K562 (cell line): Measurements from ENCODE around the gene RSPH9. TPM values are rescaled to one million over a fixed set of nuclear protein-coding genes. Genes with fewer than 3 reads are reported as not detected.

Experiments
- ATAC-seq: fragments of 200-7000 bp; cut with Tn5 transposase; 3 replicates; pipeline ENCODE4 v1.9.1; 2020; ENCODE audit warnings: moderate library complexity
- BruUV-seq: library from RNA; stranded (reverse); fragments of 400-500 nt; replicated peaks from 2 replicates; lab custom pipeline; 2021; lab: Mats Ljungman, UMichigan
- CTCF ChIA-PET: fragments of 300-600 bp; formaldehyde crosslinking; extraction: SDS; loops from one replicate; lab custom pipeline; 2021; ENCODE audit warnings: low intra/inter-chr PET ratio; lab: Yijun Ruan, JAX
- POLR2A ChIA-PET: fragments of 300-600, 350-650 bp; sonication (Branson Sonifier 250); formaldehyde crosslinking; extraction: SDS; loops from one replicate; lab custom pipeline; 2021; ENCODE audit warnings: antibody characterized with exemption, inconsistent platforms; lab: Yijun Ruan, JAX
- DNase-seq, 4 experiments: peaks; one replicate each; pipeline versions ENCODE4 v3.0.0 to v3.0.0-alpha.2; 2011 to 2018; ENCODE audit warnings: low spot score in 3 of 4, mixed read lengths in 3 of 4; ENCODE audit errors: extremely low read depth in 1 of 4
- FAIRE-seq: peaks from 2 replicates; lab custom pipeline; 2011; peaks lifted over from hg19 to GRCh38; lab: Jason Lieb, UNC
- H2AFZ ChIP-seq: 2 replicates; pipeline ENCODE4 v1.6.0; 2011; ENCODE audit warnings: low read depth, low read length, control low read depth, inconsistent platforms
- H3K27ac ChIP-seq: fragments of 200-600 bp; 3 replicates; pipeline ENCODE4 v1.8.0; 2011; ENCODE audit warnings: low read depth, mild to moderate bottlenecking, control low read depth, inconsistent platforms, low read length, moderate library complexity, mixed read lengths; ENCODE audit errors: extremely low read depth
- H3K27me3 ChIP-seq, 2 experiments: fragments of 300-600 bp in 1 of 2; 2 replicates in 1 of 2; 3 replicates in 1 of 2; pipeline versions ENCODE4 v1.6.0 to v1.8.0; 2011; ENCODE audit warnings: inconsistent platforms in 2 of 2, low read length in 2 of 2, mild to moderate bottlenecking in 1 of 2, mixed read lengths in 1 of 2, moderate library complexity in 1 of 2; ENCODE audit not compliant: control insufficient read depth in 2 of 2, insufficient read depth in 2 of 2
- H3K36me3 ChIP-seq: fragments of 300-600 bp; 3 replicates; pipeline ENCODE4 v1.8.0; 2011; ENCODE audit warnings: mild to moderate bottlenecking, low read length, inconsistent platforms; ENCODE audit not compliant: control insufficient read depth, insufficient read depth
- H3K4me1 ChIP-seq, 2 experiments: fragments of 200-600 bp in 1 of 2; replicated peaks in 1 of 2; 2 replicates in 1 of 2; 3 replicates in 1 of 2; pipeline versions ENCODE4 v1.5.1 to v1.8.0; 2011; ENCODE audit warnings: inconsistent platforms in 2 of 2, low read length in 2 of 2, mild to moderate bottlenecking in 1 of 2, mixed read lengths in 1 of 2, moderate library complexity in 1 of 2; ENCODE audit not compliant: control insufficient read depth in 2 of 2, insufficient read depth in 2 of 2
- H3K4me2 ChIP-seq: 2 replicates; pipeline ENCODE4 v1.6.1; 2011; ENCODE audit warnings: low read length, control low read depth, inconsistent platforms, mixed read lengths; ENCODE audit not compliant: insufficient read depth
- H3K4me3 ChIP-seq: fragments of 200-600 bp; sonication (generic), shearing (Covaris generic); 2 replicates; pipeline ENCODE4 v1.5.1; 2016; ENCODE audit warnings: control low read depth, inconsistent platforms
- H3K79me2 ChIP-seq: fragments of 200-600 bp; 3 replicates; pipeline ENCODE4 v1.8.0; 2011; ENCODE audit warnings: low read length, inconsistent platforms; ENCODE audit not compliant: control insufficient read depth, insufficient read depth
- H3K9ac ChIP-seq, 2 experiments: 2 replicates each; pipeline versions ENCODE4 v1.6.0 to v1.6.1; 2011; ENCODE audit warnings: low read depth in 2 of 2, low read length in 2 of 2, control low read depth in 1 of 2, inconsistent platforms in 1 of 2, mild to moderate bottlenecking in 1 of 2, mixed read lengths in 1 of 2; ENCODE audit not compliant: insufficient read depth in 1 of 2
- H3K9me1 ChIP-seq: one replicate; pipeline ENCODE4 v1.6.0; 2011; ENCODE audit warnings: inconsistent platforms, mild to moderate bottlenecking, low read length, moderate library complexity; ENCODE audit not compliant: control insufficient read depth, insufficient read depth
- H3K9me3 ChIP-seq: replicated peaks from 2 replicates; pipeline ENCODE4 v1.5.1; 2011; ENCODE audit warnings: low read depth, low read length, inconsistent platforms; ENCODE audit not compliant: control insufficient read depth, insufficient read depth
- H4K20me1 ChIP-seq: replicated peaks from 2 replicates; pipeline ENCODE4 v1.6.1; 2011; ENCODE audit warnings: low read length, inconsistent platforms, mixed read lengths; ENCODE audit not compliant: control insufficient read depth, insufficient read depth
- BCOR ChIP-seq: fragments of 450-650 bp; IDR thresholded peaks from 2 replicates; pipeline ENCODE4 v1.6.1; 2016
- EP300 ChIP-seq: IDR thresholded peaks from 2 replicates; pipeline ENCODE4 v1.6.1; 2012; ENCODE audit warnings: low read length, improper control_type of control experiment
- ESRRA ChIP-seq: fragments of 450-650 bp; IDR thresholded peaks from 2 replicates; pipeline ENCODE4 v1.6.1; 2014; ENCODE audit warnings: low read depth, mild to moderate bottlenecking, moderate library complexity, borderline replicate concordance
- FOXK2 ChIP-seq, 2 experiments: fragments of 450-650 bp; IDR thresholded peaks in 1 of 2; conservative IDR thresholded peaks in 1 of 2; 2 replicates each; pipeline ENCODE4 v1.6.1; 2016; ENCODE audit warnings: low read depth in 2 of 2, mild to moderate bottlenecking in 1 of 2
- HOMEZ ChIP-seq: fragments of 250-450 bp; sonication (Bioruptor Pico); IDR thresholded peaks from 2 replicates; pipeline ENCODE4 v1.4.0; 2020; ENCODE audit warnings: mild to moderate bottlenecking, moderate library complexity
- KDM1A ChIP-seq, 2 experiments: fragments of 450-650 bp; IDR thresholded peaks; 2 replicates each; pipeline ENCODE4 v1.6.1; 2016; ENCODE audit warnings: mild to moderate bottlenecking in 2 of 2
- NR2C2 ChIP-seq, 2 experiments: fragments of 200-800 bp in 1 of 2; sonication (Bioruptor generic) in 1 of 2; sonication (generic) in 1 of 2; formaldehyde crosslinking in 1 of 2; IDR thresholded peaks; 2 replicates each; pipeline versions ENCODE4 v1.6.1 to v1.8.0; 2016 to 2022; ENCODE audit warnings: mild to moderate bottlenecking in 1 of 2, missing compliant biosample characterization in 1 of 2, missing genetic modification characterization in 1 of 2, missing genetic modification reagents in 1 of 2
- PKNOX1 ChIP-seq: fragments of 450-650 bp; IDR thresholded peaks from 2 replicates; pipeline ENCODE4 v1.6.1; 2016
- PTRF ChIP-seq: fragments of 450-650 bp; IDR thresholded peaks from 2 replicates; pipeline ENCODE4 v1.6.1; 2016; ENCODE audit warnings: mild to moderate bottlenecking, missing genetic modification characterization, missing compliant biosample characterization
- RBM25 ChIP-seq: fragments of 200-400 bp; formaldehyde crosslinking; IDR thresholded peaks from 2 replicates; pipeline ENCODE4 v1.6.1; 2018; ENCODE audit warnings: low read length, low read depth, moderate library complexity; ENCODE audit not compliant: severe bottlenecking
- SIX5 ChIP-seq, 2 experiments: IDR thresholded peaks; 2 replicates each; pipeline ENCODE4 v1.6.1; 2011; ENCODE audit warnings: low read length in 2 of 2, borderline replicate concordance in 1 of 2, low read depth in 1 of 2, mild to moderate bottlenecking in 1 of 2, moderate library complexity in 1 of 2; ENCODE audit not compliant: insufficient read depth in 1 of 2
- SMARCA5 ChIP-seq: fragments of 450-650 bp; IDR thresholded peaks from 2 replicates; pipeline ENCODE4 v1.6.1; 2016
- TRIM25 ChIP-seq: fragments of 450-650 bp; IDR thresholded peaks from 2 replicates; pipeline ENCODE4 v1.7.0; 2016; ENCODE audit warnings: borderline replicate concordance
- ZNF408 ChIP-seq: fragments of 250-450 bp; sonication (Bioruptor Pico); IDR thresholded peaks from 2 replicates; pipeline ENCODE4 v1.4.0; 2020; ENCODE audit warnings: low read depth, mild to moderate bottlenecking, moderate library complexity
- WGBS: fragments of 100-300 bp; shearing (Covaris generic); methylation state at CpG from one replicate; pipeline ENCODE4 v1.1.6; 2016; ENCODE audit warnings: low coverage, mixed read lengths; ENCODE audit not compliant: insufficient coverage; ENCODE audit errors: missing lambda C conversion rate; 5-methylcytosine and 5-hydroxymethylcytosine counted together
- in situ Hi-C: fragments of 300-500 bp; cut with MboI; formaldehyde crosslinking; loops from 4 replicates; pipeline ENCODE4 v1.15.0; 2018; ENCODE audit warnings: inconsistent platforms, mixed read lengths
- intact Hi-C: fragments of 100-400 bp; cut with micrococcal nuclease; formaldehyde crosslinking; loops from 2 replicates; pipeline ENCODE4 v1.14.2; 2022
- polyA plus RNA-seq, 8 experiments: library from polyadenylated mRNA; depleted of rRNA in 4 of 8; stranded (reverse) in 5 of 8; unstranded in 3 of 8; fragments of >200 nt; fragmentation: Nextera tagmentation in 2 of 8; fragmentation: Illumina TruSeq in 1 of 8; extraction: Ambion mirVana in 2 of 8; extraction: Trizol in 1 of 8; gene quantifications; 2 replicates each; pipeline versions ENCODE4 v1.2.1 to v1.2.3, GENCODE V29; 2011 to 2014; ENCODE audit warnings: inconsistent platforms in 1 of 8, missing spikeins in 1 of 8
- total RNA-seq, 7 experiments: library from RNA; depleted of rRNA in 6 of 7; stranded (reverse); fragments of >200 nt in 6 of 7; fragmentation: Illumina TruSeq in 2 of 7; extraction: Trizol in 2 of 7; gene quantifications; 2 replicates each; pipeline versions ENCODE4 v1.2.1 to v1.2.3, GENCODE V29; 2011 to 2021; ENCODE audit warnings: low replicate concordance in 1 of 7
- TF ChIP-seq, protein P1 (sequence below), 3 experiments: IDR thresholded peaks in 2 of 3; conservative IDR thresholded peaks in 1 of 3; 2 replicates each; pipeline ENCODE4 v1.5.1; 2011 to 2012; ENCODE audit warnings: low read length in 3 of 3, mild to moderate bottlenecking in 3 of 3, control low read depth in 2 of 3, improper control_type of control experiment in 1 of 3, inconsistent platforms in 1 of 3, low read depth in 1 of 3, mixed read lengths in 1 of 3, moderate library complexity in 1 of 3; ENCODE audit not compliant: insufficient read depth in 2 of 3

The RSPH9 gene
- total and polyA plus RNA-seq, 9 of the 15 experiments (the other 6 are each of a cell fraction or from before 2014, with no cell fraction given), result 0.05 to 0.60 (median 0.39) TPM; not detected in 6

DNA sequence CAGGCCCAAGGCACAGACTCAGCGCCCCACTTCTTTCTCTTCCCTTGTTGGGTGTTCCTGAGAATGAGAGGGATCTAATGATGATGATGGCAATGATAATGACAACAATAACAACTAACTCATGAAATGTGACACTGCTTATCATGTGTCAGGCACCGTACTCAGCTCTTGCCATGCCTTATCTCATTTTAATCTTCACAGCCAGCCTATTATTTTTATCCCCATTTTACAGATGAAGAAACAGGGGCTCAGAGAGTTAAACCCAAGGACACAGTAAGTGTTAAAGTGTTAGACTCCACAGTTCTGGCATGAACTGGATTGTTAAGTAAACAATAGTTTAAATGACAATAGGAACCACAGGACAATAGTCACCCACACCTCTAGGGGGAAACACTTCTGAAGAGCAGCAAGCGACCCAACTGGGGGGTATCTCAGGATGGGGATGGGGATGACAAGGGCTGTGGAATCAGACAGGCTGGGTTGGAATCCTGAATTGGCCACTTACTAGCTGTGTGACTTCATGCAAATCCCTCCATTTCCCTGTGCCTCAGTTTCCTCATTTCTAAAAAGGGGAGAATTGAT, 12.5 kb downstream of the RSPH9 start:
- no TSS peak for BruUV-seq
- intact Hi-C loops (no loop called here), in situ Hi-C loops (no loop called here)
- Histone ChIP-seq H3K9me1 (no peaks in the 10 kb centered on the region), H3K9me3 (0 out of 2 replicates have a peak, but pooled peaks cover 3% of the 10 kb centered on the region), H3K79me2 (no peaks in the 10 kb centered on the region), H3K36me3 (no peaks in the 10 kb centered on the region), H3K4me1 (peaks cover 3 to 10% of the 10 kb centered on the region in 2 experiments; a peak in 3 of 5 replicates), H3K27me3 (no peaks in the 10 kb centered on the region), H3K27ac (no peak overlapping the region), H2AFZ (no peak overlapping the region), H4K20me1 (no peaks in the 10 kb centered on the region), H3K4me3 (no peak overlapping the region), H3K9ac (no peak overlapping the region), H3K4me2 (no peak overlapping the region)
- 43% methylated on average over 3 of the region's 3 CpGs for WGBS
- ChIA-PET CTCF (no interaction called here), POLR2A (interaction anchor here (0.9 to 3.1 kb wide), 7 partner anchors 9 to 105 kb away, joined by 3 to 15 read pairs (median 3); partner anchors contain the start of gene GTPBP2)
- peak; percentile 43; the same call in 1 of the 3 replicates for ATAC-seq
- peak in 1 of 4 experiments; percentile 51 for DNase-seq
- no peak for FAIRE-seq
- TF ChIP-seq HOMEZ (CRISPR knock-in tag) (no peak), PTRF (tag) (no peak), PKNOX1 (no peak), ESRRA (peak; percentile 60; the same call in 1 of the 2 replicates), FOXK2 (conservative IDR thresholded peaks at IDR 0.05 in 1 of 2, IDR thresholded peaks at IDR 0.05 in 1 of 2; ENCODE audit: low read depth in 2 of 2) (no peak), SMARCA5 (peak; percentile 59; the same call in 1 of the 2 replicates), RBM25 (peak; percentile 86), EP300 (no peak), SIX5 (IDR thresholded peaks at IDR 0.05; ENCODE audit: borderline replicate concordance in 1 of 2, insufficient read depth in 1 of 2, low read depth in 1 of 2, low read length in 2 of 2) (no peak), NR2C2 (CRISPR knock-in tag; IDR thresholded peaks at IDR 0.05) (no peak), NR2C2 (tag; IDR thresholded peaks at IDR 0.05) (no peak), KDM1A (IDR thresholded peaks at IDR 0.05) (peak; percentile 34 to 57; a peak in 2 of 4 replicates), BCOR (peak; percentile 88), TRIM25 (no peak), ZNF408 (no peak)
- TF ChIP-seq, protein P1, sequence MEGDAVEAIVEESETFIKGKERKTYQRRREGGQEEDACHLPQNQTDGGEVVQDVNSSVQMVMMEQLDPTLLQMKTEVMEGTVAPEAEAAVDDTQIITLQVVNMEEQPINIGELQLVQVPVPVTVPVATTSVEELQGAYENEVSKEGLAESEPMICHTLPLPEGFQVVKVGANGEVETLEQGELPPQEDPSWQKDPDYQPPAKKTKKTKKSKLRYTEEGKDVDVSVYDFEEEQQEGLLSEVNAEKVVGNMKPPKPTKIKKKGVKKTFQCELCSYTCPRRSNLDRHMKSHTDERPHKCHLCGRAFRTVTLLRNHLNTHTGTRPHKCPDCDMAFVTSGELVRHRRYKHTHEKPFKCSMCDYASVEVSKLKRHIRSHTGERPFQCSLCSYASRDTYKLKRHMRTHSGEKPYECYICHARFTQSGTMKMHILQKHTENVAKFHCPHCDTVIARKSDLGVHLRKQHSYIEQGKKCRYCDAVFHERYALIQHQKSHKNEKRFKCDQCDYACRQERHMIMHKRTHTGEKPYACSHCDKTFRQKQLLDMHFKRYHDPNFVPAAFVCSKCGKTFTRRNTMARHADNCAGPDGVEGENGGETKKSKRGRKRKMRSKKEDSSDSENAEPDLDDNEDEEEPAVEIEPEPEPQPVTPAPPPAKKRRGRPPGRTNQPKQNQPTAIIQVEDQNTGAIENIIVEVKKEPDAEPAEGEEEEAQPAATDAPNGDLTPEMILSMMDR (IDR thresholded peaks at IDR 0.05 in 2 of 3, conservative IDR thresholded peaks at IDR 0.05 in 1 of 3; ENCODE audit: insufficient read depth in 2 of 3, low read depth in 1 of 3, low read length in 3 of 3), result peak in 1 of 3 experiments; percentile 13; a peak in 1 of 6 replicates
